Measurements from ENCODE around the gene SCCPDH.

Gene SCCPDH

GRCh38 chr1:246786606-246787238 lies 62.5 kb downstream of the SCCPDH start:
- no peak for DNase-seq

- DNase-seq, result no peak
These were observed 63.7 kb downstream of the SCCPDH start for GRCh38 chr1:246787781-246788513.

- DNase-seq, result no peak
These were observed 64.7 kb downstream of the SCCPDH start for GRCh38 chr1:246788895-246789338.

GRCh38 chr1:246789454-246790339 lies 65.5 kb downstream of the SCCPDH start:
- DNase-seq, result no peak

GRCh38 chr1:246790364-246790763 lies 66.2 kb downstream of the SCCPDH start:
- no peak for DNase-seq

- DNase-seq, result no peak
These were observed 66.6 kb downstream of the SCCPDH start for GRCh38 chr1:246790833-246791232.

- DNase-seq, result no peak
These were observed 67.2 kb downstream of the SCCPDH start for GRCh38 chr1:246791303-246791918.

- DNase-seq, result no peak
These were observed 68.4 kb downstream of the SCCPDH start for GRCh38 chr1:246792603-246793002.

- no peak for DNase-seq
These were observed 69.2 kb downstream of the SCCPDH start for GRCh38 chr1:246793356-246793896.

GRCh38 chr1:246794048-246794827 lies 70.0 kb downstream of the SCCPDH start:
- no peak for DNase-seq

GRCh38 chr1:246794828-246795671 lies 70.8 kb downstream of the SCCPDH start:
- no peak for DNase-seq

- no peak for DNase-seq
These were observed 71.9 kb downstream of the SCCPDH start for GRCh38 chr1:246795906-246796694.

- DNase-seq, result no peak
These were observed 72.9 kb downstream of the SCCPDH start for GRCh38 chr1:246797157-246797556.

GRCh38 chr1:246797597-246797996 lies 73.4 kb downstream of the SCCPDH start:
- DNase-seq, result no peak

GRCh38 chr1:246798107-246798506 lies 73.9 kb downstream of the SCCPDH start:
- no peak for DNase-seq

GRCh38 chr1:246798606-246799496 lies 74.6 kb downstream of the SCCPDH start:
- DNase-seq, result no peak

- DNase-seq, result no peak
These were observed 76.1 kb downstream of the SCCPDH start for GRCh38 chr1:246800356-246800755.

GRCh38 chr1:246800756-246801155 lies 76.5 kb downstream of the SCCPDH start:
- no peak for DNase-seq
